Subcutaneous adipose tissue (tissue), 4 donors: Measurements from ENCODE around the gene VAV3. TPM values are rescaled to one million over a fixed set of nuclear protein-coding genes. Genes with fewer than 3 reads are reported as not detected.

ENCODE experiments used
- CTCF ChIP-seq: fragments of 450-650 bp; IDR thresholded peaks from one replicate; pipeline ENCODE4 v1.5.1; 2016; ENCODE audit warnings: low read depth, mild to moderate bottlenecking, control low read depth, antibody characterized with exemption, moderate library complexity
- total RNA-seq, 4 donors: library from RNA; depleted of rRNA; stranded (reverse); fragments of >200 nt; gene quantifications; one replicate each; pipeline ENCODE4 v1.1.0, GENCODE V29; 2016

Gene VAV3
- total RNA-seq, 4 donors from 2014 or later = 7.0 to 13.1 (median 10.1) TPM

GRCh38 chr1:107942814-107943213 lies 22.2 kb downstream of the VAV3 start:
- no peak for TF ChIP-seq CTCF

GRCh38 chr1:107941531-107941930 lies 23.4 kb downstream of the VAV3 start:
- no peak for TF ChIP-seq CTCF

- TF ChIP-seq CTCF = no peak
Observed at GRCh38 chr1:107941123-107941522, 23.9 kb downstream of the VAV3 start.

GRCh38 chr1:107940701-107941100 lies 24.3 kb downstream of the VAV3 start:
- TF ChIP-seq CTCF = no peak

DNA sequence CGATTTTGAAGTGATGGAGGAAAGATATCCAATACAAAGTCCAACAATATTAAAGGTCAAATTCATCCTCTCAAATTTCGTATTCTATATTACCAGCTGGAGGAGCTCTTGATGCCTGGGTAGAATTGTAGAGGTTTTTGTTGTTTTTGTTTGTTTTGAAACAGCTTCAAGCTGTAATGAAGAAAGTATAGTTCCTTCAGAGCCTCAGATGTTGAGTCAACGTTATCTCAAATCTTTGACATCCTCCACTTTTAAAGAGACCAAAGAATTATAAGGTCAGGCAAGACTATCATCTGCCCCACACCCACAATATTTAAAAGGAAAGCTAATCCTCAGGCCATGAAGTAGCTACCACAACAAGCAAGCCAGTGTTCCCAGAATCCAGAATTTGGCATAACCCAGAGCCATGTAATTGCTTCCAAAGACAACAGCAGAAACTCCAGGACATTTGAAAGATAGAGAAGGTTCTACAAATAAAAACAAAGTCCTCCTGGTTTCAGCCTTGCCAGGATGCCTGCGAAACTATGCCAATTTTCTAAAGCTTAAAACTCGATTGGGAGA lies 24.9 kb downstream of the VAV3 start:
- no peak for TF ChIP-seq CTCF

DNA sequence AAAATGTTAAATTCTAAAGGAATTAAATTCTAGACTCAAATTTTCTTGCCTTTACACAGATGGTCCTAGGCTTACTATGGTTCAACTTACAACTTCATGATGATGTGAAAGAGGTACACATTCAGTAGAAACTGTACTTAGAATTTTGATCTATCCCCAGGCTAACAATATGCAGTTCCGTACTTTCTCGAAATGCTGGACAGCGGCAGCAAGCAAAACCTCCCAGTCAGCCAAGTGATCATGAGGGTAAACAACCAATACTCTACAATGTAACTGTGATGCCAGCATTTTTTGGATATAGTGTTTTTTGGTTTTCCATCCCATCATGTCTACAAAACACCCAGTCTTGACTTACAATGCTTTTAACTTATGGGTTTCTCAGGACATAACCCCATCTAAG lies 25.7 kb downstream of the VAV3 start:
- TF ChIP-seq CTCF = no peak

- no peak for TF ChIP-seq CTCF
Observed at GRCh38 chr1:107936498-107937481, 28.2 kb downstream of the VAV3 start.
